Measurements from ENCODE around the gene CABP5. TPM values are rescaled to one million over a fixed set of nuclear protein-coding genes. Genes with fewer than 3 reads are reported as not detected.
"Not testable (repeated sequence)": the region's sequence is repeated elsewhere in the genome, so short reads cannot be mapped to it uniquely, and the experiment has no call there.

The CABP5 gene
- total RNA-seq, 1 experiment from 2014 or later, result not detected

DNA sequence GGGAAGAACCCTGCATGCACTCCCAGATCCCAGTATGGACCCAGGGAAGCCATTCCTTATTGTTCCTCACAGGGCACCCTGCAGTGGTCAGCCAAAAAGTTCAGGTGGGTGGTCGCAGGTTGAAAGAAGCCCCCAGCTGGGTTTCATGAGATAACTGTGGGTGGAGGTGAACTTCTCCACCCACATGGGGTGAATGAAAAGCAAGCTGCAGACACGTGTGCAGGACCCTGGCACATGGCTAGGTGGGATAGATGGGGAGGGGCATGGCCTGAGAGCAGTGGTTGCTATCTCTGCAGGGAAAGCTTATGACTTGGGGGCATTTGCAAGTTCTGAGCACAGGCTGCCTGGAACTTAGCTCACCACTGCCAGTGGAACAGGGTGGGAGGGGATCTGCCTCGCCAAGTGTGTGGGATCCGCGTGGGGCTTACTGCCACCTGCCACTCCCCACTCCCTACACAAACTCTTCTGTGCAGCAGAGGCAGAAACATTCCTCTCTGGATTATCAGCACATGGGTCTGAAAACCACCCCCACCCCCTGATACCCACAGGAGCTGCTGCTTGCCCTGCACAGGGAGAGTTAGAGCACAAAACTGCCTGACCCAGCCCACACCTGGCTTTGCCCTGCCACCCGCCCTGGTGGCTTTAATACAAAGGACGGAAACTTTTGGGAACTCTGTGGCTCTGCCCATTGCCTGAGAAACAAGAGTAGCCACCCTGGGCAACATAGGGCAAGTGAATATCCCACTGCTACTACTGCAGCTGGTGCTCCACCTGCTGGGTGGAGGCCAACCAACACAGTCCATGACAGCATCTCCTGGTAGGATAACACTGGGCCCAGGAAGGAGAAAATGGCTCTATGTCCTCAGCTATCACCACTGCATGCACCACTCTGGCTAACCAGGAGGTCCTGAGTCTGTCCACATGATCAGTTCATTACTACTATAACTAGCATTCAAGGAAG is 42.3 kb upstream of the CABP5 start:
- H3K9ac ChIP-seq (ENCODE audit: low read length), result no peak overlapping the region
- H4K20me1 ChIP-seq (ENCODE audit: low read length), result no peaks in the 10 kb centered on the region
- no peaks in the 10 kb centered on the region for H3F3A ChIP-seq (ENCODE audit: low read length, unreplicated experiment)
- intact Hi-C loops (cut with micrococcal nuclease), result no loop called here
- H3K27me3 ChIP-seq (ENCODE audit: low read length), result no peaks in the 10 kb centered on the region
- H3K4me2 ChIP-seq (ENCODE audit: low read length), result no peak overlapping the region
- TF ChIP-seq EZH2 (IDR thresholded peaks at IDR 0.05; ENCODE audit: low read length, unreplicated experiment) (no peak), CTCF (conservative IDR thresholded peaks at IDR 0.05; ENCODE audit: low read depth, low read length) (peak; percentile 32), EZH2phosphoT487 (IDR thresholded peaks at IDR 0.05; ENCODE audit: borderline replicate concordance, low read length) (no peak)
- H3K79me2 ChIP-seq (ENCODE audit: low read length), result no peaks in the 10 kb centered on the region
- no peaks in the 10 kb centered on the region for H3K9me3 ChIP-seq (ENCODE audit: low read length)
- POLR2A ChIA-PET (ENCODE audit: unreplicated experiment), result no interaction called here
- CTCF ChIA-PET, result no interaction called here
- no TSS peak for BruUV-seq (replicated peaks)
- no peak for DNase-seq
- no peak overlapping the region for H3K27ac ChIP-seq (ENCODE audit: low read length)
- no peak overlapping the region for H2AFZ ChIP-seq (ENCODE audit: low read length)
- no peaks in the 10 kb centered on the region for H3K36me3 ChIP-seq (ENCODE audit: low read depth, low read length)
- H3K4me1 ChIP-seq (ENCODE audit: insufficient read depth, low read length), result no peaks in the 10 kb centered on the region
- no peaks in the 10 kb centered on the region for H3K9me2 ChIP-seq (replicated peaks; ENCODE audit: low read length)
- ATAC-seq, result no peak
- no peak overlapping the region for H3K4me3 ChIP-seq (ENCODE audit: low read length)

- Histone ChIP-seq H3F3A (ENCODE audit: low read length, unreplicated experiment) (no peaks in the 10 kb centered on the region), H4K20me1 (ENCODE audit: low read length) (no peaks in the 10 kb centered on the region), H3K79me2 (ENCODE audit: low read length) (no peaks in the 10 kb centered on the region), H2AFZ (ENCODE audit: low read length) (no peak overlapping the region), H3K27ac (ENCODE audit: low read length) (no peak overlapping the region), H3K36me3 (ENCODE audit: low read depth, low read length) (no peaks in the 10 kb centered on the region), H3K27me3 (ENCODE audit: low read length) (peaks cover under 1% of the 10 kb centered on the region; the same call in 1 of the 2 replicates), H3K4me2 (ENCODE audit: low read length) (no peak overlapping the region), H3K4me3 (ENCODE audit: low read length) (no peak overlapping the region), H3K4me1 (ENCODE audit: insufficient read depth, low read length) (no peaks in the 10 kb centered on the region), H3K9me2 (replicated peaks; ENCODE audit: low read length) (no peaks in the 10 kb centered on the region), H3K9ac (ENCODE audit: low read length) (no peak overlapping the region), H3K9me3 (ENCODE audit: low read length) (no peaks in the 10 kb centered on the region)
- intact Hi-C loops (cut with micrococcal nuclease), result no loop called here
- ChIA-PET CTCF (no interaction called here), POLR2A (ENCODE audit: unreplicated experiment) (no interaction called here)
- DNase-seq (no peak), ATAC-seq (no peak)
- no TSS peak for BruUV-seq (replicated peaks)
- TF ChIP-seq EZH2 (IDR thresholded peaks at IDR 0.05; ENCODE audit: low read length, unreplicated experiment) (no peak), CTCF (conservative IDR thresholded peaks at IDR 0.05; ENCODE audit: low read depth, low read length) (no peak), EZH2phosphoT487 (IDR thresholded peaks at IDR 0.05; ENCODE audit: borderline replicate concordance, low read length) (no peak)
Measured at GRCh38 chr19:48085076-48085475, 41.2 kb upstream of the CABP5 start.

- H4K20me1 ChIP-seq (ENCODE audit: low read length), result no peaks in the 10 kb centered on the region
- H3K27ac ChIP-seq (ENCODE audit: low read length), result no peak overlapping the region
- no peak overlapping the region for H2AFZ ChIP-seq (ENCODE audit: low read length)
- BruUV-seq (replicated peaks), result no TSS peak
- no peak for ATAC-seq
- no peaks in the 10 kb centered on the region for H3F3A ChIP-seq (ENCODE audit: low read length, unreplicated experiment)
- H3K4me1 ChIP-seq (ENCODE audit: insufficient read depth, low read length), result no peaks in the 10 kb centered on the region
- H3K9me2 ChIP-seq (replicated peaks; ENCODE audit: low read length), result no peaks in the 10 kb centered on the region
- TF ChIP-seq EZH2phosphoT487 (IDR thresholded peaks at IDR 0.05; ENCODE audit: borderline replicate concordance, low read length), result no peak
- no peak for TF ChIP-seq EZH2 (IDR thresholded peaks at IDR 0.05; ENCODE audit: low read length, unreplicated experiment)
- TF ChIP-seq CTCF (conservative IDR thresholded peaks at IDR 0.05; ENCODE audit: low read depth, low read length), result no peak
- no peaks in the 10 kb centered on the region for H3K79me2 ChIP-seq (ENCODE audit: low read length)
- no peak overlapping the region for H3K4me3 ChIP-seq (ENCODE audit: low read length)
- H3K4me2 ChIP-seq (ENCODE audit: low read length), result no peak overlapping the region
- peaks cover 10% of the 10 kb centered on the region for H3K27me3 ChIP-seq (ENCODE audit: low read length)
- H3K36me3 ChIP-seq (ENCODE audit: low read depth, low read length), result no peaks in the 10 kb centered on the region
- DNase-seq, result no peak
- no peaks in the 10 kb centered on the region for H3K9me3 ChIP-seq (ENCODE audit: low read length)
- intact Hi-C loops (cut with micrococcal nuclease), result no loop called here
- POLR2A ChIA-PET (ENCODE audit: unreplicated experiment), result no interaction called here
- CTCF ChIA-PET, result no interaction called here
- H3K9ac ChIP-seq (ENCODE audit: low read length), result no peak overlapping the region
Measured at GRCh38 chr19:48081106-48081505, 37.2 kb upstream of the CABP5 start.

DNA sequence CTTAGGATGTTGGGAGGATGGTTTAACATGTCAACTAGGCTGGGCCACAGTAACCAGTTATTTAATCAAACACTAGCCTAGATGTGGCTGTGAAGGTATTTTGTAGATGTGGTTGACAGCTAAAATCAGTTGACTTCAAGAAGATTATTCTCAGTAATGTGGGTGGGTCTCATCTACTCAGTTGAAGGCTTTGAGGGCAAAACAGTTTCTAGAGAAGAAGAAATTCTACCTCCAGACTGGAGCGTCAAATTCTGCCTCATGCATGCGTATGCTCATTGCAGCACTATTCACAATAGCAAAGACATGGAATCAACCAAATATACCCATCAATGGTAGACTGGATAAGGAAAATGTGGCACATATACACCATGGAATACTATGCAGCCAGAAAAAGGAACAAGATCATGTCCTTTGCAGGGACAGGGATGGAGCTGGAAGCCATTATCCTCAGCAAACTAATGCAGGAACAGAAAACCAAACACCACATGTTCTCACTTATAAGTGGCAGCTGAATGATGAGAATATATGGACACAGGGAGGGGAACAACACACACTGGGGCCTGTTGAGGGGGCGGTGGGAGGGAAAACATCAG is 26.4 kb upstream of the CABP5 start:
- H3K9ac ChIP-seq (ENCODE audit: low read length); DNase-seq; BruUV-seq (replicated peaks); H2AFZ ChIP-seq (ENCODE audit: low read length); CTCF ChIA-PET; H3K36me3 ChIP-seq (ENCODE audit: low read depth, low read length); H3K9me2 ChIP-seq (replicated peaks; ENCODE audit: low read length); H4K20me1 ChIP-seq (ENCODE audit: low read length); H3K4me3 ChIP-seq (ENCODE audit: low read length); intact Hi-C loops (cut with micrococcal nuclease); H3K4me1 ChIP-seq (ENCODE audit: insufficient read depth, low read length); ATAC-seq; H3K79me2 ChIP-seq (ENCODE audit: low read length); H3K27ac ChIP-seq (ENCODE audit: low read length); H3K4me2 ChIP-seq (ENCODE audit: low read length); H3F3A ChIP-seq (ENCODE audit: low read length, unreplicated experiment); POLR2A ChIA-PET (ENCODE audit: unreplicated experiment); H3K27me3 ChIP-seq (ENCODE audit: low read length); H3K9me3 ChIP-seq (ENCODE audit: low read length): not testable (repeated sequence)
